OCI-LY3 (cell line): ENCODE data around the gene APBB2.

ENCODE experiments used
- CTCF ChIP-seq: fragments of 200-600, 300-600 bp; sonication (generic); IDR thresholded peaks from 2 replicates; pipeline ENCODE4 v1.5.1; 2014; ENCODE audit warnings: antibody characterized with exemption, low read length, low read depth
- EZH2phosphoT487 ChIP-seq: fragments of 200-600 bp; shearing (Covaris generic); IDR thresholded peaks from 2 replicates; pipeline ENCODE4 v1.6.1; 2018; ENCODE audit warnings: antibody characterized with exemption, mixed run types, low read depth

GRCh38 chr4:40874331-40874730 is 340.0 kb downstream of the APBB2 start:
- TF ChIP-seq CTCF: no peak
- no peak for TF ChIP-seq EZH2phosphoT487
